Inflammatory macrophage (primary cell): ENCODE results near the gene PTPRE.
A peak's percentile ranks its signal among the peaks of the same experiment; 100 is the strongest.

ENCODE experiments used
- DNase-seq, 2 donors: peaks; one replicate each; pipeline ENCODE4 v3.0.0-alpha.2; 2020 to 2022

PTPRE gene

DNA sequence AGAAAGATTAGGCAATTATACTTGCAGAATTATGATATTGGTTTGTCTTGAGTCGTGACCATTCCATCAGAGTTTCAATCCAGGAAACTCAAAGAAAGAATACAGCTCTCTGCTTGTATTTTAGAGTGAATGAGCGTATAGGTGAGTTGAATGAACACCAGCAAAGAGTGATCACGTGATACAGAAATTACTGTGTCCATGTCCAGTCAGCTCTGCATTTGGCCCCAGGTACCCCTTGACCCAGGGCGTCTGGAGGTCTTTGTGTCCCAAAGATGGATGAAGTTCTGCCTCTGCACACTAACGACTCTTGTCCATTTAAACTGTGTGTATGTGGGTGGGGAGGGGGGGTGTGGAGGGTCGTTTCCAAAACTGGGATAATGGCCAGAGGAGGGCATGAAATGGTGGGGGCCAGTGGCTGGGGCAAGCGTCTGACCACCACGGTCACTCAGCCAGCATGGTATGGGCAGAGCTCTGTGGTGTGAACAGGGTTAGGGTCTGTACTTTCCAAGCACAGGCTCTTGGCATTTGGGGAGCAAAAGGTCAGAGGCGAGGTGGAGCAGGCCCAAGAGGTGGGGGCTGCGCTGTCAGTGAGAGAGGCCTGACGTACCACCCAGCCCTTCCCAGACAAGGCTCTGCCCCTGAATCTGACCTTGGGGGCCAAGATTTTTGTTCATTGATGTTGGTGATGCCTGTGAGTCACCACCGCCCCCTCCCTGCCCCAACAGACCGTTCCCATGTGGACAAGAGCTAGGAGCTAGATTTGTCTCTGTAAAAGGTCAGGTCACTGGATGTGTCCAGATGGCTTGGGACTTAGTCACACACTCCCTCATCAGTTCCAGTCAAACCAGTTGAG, 1.4 kb downstream of the PTPRE start:
- DNase-seq = peak; percentile 78 to 91

DNA sequence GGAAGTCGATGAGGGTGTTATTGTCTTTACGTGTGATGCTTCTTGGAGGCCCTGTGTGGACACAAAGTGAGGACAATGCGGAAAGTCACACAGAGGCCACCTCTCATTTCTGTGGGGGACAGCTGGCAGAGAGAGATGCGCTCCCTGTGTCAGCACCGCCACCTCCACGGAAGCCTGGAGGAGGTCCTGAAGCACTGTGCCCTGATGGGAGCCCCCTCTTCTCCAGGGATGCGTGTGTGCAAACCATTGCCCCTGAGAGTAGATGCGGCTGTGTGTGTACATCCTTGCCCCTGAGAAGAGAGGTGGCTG, 2.0 kb downstream of the PTPRE start:
- DNase-seq = no peak

DNA sequence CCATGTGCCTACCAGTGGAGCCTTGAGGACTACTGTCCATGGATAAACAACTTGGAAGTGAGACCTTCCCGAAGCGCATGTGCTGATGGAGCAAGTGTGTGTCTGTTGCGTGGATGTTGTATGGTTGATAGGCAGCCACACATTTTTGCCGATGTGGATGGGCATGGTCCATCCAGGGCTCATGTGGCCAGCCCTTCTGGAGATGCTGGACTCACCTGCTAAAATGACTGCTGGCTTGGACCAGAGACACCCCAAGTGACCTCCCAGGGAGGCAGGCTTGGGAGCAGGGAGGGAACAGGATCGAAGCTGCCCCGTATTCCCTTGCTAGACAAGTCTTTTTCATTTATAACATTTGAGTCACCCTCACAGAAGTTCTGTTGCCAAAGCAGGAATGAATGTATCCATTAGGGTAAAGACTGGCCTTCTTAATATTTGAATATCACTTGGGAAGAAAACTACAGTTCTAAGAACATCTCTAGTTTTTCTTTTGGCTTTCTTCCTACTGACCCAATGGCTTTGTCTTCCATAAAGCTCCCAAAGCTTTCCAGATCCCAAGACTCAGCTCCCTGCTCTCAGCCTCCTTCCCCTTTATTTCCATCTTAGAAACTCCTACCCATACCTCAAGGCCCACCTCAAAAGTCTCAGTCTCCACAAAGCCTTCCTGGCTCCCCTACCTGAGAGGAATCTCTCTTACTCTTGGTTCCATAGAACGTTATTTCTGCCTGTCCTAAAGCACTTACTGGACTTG, 3.0 kb downstream of the PTPRE start:
- DNase-seq = no peak

DNA sequence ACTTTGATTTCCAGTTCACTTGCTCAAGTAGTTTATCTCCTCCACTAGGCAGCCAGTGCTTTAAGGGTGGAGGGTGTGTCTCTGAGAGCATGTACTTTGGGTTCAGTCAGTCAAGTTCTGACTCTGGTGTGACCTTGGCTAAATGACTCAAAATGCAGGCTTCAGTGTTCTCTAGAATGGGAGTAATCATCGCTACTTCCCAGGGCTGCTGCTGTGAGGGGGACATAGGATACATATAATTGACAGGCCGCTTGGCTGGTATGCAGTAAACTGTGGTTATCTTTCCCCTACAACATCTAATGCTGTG, 3.5 kb downstream of the PTPRE start:
- DNase-seq = no peak

DNA sequence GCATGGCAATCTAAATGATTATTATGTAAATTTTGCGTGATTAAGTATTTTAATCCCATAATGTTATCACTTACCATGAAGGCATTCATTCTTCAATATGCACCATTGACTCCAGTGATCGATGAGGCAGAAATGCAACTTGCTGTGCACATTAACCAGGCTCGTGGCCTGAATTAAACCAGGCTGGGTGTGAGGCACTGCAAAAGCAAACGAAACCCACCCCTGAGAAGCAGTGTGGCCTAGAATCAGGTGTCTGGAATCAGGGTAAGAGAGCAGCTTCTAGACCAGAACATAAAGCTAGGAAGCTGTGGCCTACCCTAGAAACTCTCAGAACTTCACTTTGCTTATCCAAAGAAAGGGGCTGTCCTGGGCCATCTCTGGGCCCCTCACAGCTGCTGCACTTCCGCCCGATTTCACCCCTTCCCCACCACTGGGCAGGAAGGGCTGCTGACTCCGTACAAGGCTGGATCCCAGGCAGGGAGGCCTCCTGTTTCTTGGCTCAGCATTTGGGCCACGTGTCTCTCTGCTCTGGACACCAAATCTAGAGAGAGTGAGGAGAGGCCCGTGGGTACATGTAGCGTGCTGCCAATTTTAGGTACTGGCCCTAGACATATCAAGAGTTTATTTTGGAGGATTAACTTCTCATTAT, 4.4 kb downstream of the PTPRE start:
- no peak for DNase-seq

DNA sequence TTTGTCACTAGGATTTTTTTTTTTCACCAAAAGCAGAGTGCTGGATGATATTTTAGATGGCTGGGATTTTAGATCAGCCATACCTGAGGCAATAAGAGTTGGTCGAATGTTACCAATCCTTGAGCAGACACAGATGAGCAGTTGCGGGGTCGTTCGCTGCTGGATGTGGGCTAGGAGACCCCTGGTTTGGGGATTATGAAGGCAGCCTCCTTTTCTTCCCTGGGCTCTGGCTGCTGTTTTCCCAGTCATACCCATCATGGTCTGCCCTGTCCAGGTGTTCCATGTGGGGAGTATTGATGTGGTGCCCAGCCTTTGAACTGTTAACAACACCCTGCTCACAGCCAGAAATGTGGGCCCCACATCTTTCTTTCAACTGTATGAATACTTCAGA, 5.0 kb downstream of the PTPRE start:
- no peak for DNase-seq

DNA sequence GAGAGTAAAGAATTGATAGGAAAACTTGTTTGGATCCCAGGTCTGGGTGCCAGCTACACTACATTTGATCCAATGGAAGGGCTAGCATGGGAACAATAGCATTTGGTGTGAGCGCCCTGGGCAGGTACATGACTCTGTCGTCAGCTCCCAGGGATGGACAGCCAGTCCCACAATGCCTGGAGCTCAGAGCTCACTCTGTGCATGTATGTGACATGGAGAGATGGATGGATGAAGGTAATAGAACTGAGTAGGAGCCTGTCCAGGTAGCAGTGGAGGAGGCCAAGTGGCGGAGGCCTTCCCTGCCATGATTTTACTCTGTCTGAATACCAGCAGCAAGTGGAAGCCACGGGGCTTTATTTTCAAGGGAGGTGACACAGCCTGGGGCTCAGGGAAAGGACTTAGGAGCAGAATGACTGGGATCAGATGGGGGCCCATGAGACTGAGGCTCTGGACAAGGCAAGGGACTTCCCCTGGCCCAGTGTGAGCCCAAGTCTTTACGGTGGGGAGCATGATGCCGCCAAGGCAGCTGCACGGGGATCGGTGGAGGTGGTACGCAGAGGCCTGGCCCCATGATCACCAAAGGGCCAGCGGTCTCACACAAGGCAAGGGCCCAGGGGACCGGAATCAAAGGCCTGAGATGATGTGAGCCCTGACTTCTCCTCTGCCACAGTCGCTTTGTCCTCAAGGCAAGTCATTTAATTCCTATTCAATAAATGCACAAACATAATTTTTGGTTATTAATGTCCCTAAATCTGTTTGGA, 5.9 kb downstream of the PTPRE start:
- DNase-seq = no peak

DNA sequence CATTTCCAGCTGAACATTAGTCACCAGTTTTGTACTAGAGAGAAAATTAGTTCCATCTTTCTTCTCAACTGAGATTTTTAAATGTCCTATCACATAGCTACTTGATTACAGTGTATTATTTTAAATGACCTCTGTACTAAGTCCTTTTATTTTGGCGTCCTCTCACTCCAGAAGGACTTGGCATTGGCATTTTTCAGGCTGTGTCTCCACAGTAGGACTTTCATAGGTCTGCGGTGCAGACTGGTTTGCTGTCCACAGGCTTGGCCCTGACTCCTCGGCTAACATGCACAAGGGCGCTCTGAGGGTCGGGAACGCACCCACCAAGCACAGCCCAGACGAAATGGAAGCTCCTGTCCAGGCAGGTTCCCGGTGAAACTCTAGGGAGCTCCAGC, 6.5 kb downstream of the PTPRE start:
- DNase-seq = no peak

DNA sequence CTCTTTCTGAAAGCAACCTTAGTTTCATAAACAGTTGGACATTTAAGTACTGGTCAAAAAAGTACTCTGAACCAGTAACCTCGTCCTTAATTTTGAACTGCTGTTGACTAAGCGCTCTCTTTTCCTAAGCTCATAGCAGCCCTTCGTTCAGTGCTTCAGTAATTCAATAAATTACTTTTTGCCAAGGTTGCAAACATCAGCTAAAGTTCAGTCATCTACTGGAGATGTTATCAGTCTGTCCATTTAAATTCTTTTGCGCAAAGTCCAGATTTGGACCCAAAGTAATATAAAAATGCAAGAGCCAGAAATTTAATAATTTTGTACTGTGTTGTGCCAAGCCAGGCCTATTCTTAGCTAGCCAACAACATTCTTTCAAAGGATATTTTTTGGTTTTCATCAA, 8.4 kb downstream of the PTPRE start:
- DNase-seq = no peak

DNA sequence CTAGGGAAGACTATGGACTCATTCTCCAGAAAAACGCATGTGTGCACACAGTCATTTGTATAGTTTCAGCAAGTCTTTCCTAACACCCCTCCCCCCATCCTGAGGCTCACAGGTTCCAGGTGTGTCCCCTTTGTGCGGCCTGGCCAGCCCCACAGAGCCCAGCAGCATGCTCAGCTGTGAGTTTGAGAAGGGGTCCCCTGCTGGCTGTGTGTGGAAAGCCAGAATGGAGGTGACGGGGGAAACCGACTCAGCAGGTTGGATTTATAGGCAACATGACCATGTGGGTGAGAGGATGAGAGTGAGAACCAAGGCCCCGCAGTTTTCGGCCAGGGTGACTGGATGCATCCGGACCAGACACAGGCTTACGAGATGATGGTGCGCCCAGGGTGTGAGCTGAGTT, 9.9 kb downstream of the PTPRE start:
- no peak for DNase-seq

DNA sequence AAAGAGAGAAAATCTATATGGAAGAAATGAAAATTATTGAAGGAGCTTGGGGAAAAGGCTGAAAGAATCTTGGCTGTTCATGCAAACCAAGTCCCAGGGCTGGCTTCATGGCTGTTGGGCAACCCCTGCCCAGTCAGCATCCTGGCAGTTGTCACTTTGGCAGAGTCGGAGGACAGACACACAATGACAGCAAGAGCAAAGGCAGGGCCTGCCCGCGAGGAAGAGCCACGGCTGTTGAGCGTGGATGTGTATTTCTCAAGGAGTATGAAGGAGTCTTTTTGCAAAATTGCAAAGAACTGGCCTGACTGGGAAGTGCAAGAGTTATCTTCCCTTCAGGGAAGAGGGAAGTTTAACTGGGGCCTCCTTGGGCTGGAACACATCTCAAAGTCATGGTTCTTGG, 11.7 kb downstream of the PTPRE start:
- peak; percentile 89 to 95 for DNase-seq

DNA sequence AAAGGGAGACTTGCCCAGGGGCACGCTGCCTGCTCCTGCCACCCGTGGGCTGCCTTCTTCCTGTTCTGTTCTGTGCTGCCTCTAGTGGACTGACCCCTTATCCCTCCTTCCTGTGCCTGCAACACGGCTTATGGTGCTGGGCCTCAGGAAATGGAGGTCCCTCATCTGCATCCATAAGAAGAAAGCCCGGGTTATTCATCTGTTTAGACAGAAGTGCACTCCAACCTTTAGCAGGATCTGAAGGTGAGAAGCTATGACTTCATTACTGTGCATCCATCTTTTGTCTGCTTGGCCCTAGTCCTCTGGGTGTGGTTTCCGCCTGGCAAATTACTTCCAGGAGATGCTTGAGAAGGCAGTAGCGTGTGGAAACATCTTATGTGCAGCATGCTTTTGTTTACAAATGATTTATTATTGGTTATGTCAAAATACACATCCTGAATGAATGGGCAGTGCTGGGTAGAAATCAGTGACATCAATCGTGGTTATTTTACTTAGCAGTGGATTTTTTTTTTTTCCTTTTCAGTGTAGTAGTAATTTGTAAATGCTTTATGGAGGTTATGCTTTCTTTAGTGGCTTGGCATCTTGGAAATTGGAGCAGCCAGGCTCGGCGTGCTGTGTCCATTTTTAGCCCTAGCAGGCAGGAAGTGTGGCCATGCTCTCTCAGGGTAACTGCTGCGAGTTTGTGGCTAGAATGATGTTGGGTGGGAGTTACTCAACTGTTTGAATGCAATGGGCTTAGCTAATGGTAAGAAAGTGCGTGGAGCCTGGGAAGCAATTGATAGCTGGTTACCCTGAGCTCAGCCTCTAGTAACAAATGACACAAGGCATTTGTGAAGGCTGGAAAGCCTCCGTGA, 12.7 kb downstream of the PTPRE start:
- DNase-seq = peak; percentile 79 to 86

DNA sequence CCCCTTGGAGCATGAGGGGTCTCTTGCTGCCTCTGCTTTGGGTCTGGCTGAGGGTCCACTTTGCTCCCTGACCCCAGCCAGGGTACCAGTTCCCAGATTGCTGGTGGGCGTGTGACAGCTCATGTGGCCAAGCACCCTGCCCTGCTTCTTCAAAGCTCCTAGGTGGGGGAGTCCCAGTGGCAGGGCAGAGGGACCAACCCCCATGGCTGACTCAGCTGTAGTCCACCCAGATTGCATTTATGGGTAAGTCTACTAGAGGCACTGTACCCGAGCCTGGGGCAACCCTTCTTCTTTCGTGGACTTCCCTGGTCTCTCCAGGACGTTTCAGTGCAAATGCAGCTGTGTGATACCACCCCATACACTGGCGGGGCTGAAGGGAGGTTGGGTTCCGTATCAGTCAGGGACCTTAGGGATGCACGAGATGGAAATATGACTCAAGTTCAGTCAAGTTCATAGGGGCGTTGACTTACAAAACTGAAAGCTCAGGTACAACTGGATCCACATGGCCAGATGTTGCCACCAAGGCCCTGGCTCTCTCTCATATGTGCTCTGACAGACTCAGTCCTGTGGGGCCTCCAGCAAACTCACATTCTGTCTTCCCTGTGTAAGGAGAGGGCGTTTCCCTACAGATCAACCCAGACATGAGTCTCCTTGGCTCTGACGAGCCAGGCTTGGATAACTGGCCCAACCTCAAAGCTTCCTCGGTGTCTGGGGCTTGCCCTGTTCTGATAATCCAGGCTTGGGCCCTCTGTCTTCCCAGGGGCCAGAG, 13.6 kb downstream of the PTPRE start:
- DNase-seq = peak; percentile 47 to 75

DNA sequence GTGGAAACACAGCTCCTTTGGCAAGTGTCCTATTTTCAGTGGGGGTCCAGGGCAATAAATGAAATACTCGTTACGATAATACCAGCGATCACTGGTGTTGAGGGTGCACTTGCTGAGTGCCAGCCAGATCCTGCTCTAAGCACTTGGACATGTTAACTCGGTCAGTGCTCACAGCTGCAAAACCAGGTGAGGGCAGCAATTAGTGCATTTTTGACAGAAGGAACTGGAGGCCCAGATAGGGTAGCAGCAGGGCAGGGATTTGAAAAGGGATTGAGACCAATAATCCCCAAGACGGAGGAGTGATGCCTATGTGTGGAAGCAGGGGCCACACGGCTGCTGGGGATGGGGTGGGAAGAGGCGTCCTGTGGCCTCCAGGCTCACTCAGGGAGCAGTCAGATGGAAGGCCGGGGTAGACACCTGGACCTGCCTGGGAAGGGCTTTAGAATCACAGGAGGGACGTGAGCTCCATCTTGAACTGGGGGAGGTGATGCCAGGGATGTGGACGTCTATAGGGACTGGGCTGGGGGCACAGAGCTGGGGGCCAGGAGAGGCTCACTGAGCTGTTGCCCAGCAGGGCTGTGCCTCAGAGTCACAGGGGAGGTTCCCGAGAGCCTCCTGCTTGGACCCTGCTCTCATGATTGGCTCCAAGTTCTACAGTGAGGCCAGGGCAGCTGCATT, 14.3 kb downstream of the PTPRE start:
- DNase-seq = no peak

DNA sequence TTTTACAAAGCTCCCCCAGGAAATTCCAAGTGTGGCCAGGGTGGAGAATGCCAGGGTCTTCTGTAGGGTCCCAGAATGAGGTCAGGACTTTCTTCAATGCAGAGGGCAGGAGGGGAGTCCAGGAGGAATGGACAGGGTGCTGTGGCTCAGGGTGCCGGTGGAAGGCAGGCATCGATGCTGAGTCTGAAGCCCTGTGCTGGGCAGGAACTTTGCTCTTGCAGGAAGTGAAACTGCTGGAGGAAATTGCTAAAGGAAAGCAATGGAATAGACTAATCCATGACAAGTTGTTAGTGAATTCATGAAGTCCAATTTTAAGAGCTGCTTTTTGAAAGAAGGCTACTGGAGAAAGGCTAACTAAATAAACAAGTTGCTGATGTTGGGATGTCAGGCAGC, 14.8 kb downstream of the PTPRE start:
- peak; percentile 75 to 81 for DNase-seq

DNA sequence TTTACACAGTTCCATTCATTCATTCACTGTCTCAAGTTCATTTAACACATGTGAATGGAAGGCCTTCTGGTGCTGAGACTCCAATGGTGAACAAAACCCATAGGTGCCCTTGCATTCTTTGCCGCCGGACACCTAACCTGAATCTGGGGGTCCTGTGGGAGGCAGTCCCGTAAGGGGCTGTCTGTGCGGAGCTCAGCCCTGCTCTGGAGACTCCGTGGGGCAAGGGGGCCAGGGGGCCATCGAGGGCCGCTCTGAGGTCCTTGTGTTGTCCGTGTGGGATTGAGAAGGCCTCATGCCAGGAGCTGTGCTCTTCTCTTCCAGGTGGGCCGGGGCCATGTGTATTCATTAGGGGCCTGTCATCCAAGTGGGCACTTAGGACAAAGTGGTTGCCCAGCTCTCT, 15.3 kb downstream of the PTPRE start:
- no peak for DNase-seq

DNA sequence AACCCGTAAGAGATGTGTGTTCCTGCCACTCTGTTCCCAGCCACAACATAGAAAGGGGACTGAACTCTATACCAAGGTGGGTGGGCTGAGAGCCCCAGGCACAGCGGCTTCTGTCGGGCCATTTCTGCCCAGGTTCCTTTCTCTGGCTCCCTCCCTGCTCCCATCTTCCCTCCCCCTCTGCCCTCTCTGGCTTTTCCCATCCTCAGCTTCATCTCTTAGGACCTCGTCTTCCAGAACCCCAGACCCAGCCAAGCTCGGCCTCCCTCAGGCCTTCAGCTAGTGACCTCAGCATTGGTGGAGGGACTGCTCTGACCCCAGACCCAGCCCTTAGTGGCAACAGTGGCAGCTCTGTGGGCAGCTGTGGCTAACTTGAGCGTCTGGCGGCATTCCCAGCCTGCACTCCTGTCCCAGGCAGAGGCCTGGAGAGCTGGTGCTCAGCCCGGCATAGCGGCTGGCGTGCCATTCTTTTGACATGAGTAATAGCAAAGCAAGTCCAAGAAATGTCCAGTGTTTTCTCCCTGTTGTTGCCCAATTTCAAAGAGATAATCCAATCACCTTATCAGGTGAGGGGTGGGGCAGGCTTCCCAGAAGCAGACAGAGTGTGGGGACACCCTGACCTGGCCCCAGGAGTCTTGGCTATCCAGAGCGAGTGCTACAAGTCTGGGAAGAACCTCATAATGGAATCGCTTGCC, 15.9 kb downstream of the PTPRE start:
- no peak for DNase-seq

DNA sequence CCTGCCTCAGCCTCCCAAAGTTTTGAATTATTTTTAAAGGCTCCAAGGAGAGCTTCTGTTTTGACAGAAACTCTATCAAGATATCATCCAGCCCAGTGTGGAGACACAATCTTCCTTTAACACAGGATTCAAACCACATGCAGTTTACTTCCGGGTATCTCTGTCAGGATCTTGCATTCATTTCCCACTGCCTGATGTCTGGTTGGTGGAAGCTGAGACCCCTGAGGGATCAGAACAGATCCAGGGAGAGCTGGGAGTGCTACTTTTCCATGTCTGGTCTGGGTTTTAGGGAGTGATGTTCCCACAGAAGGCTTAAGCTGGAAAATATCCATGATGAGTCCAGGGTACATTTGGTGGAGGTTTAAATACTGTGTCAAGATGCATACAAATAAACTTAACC, 16.7 kb downstream of the PTPRE start:
- no peak for DNase-seq

DNA sequence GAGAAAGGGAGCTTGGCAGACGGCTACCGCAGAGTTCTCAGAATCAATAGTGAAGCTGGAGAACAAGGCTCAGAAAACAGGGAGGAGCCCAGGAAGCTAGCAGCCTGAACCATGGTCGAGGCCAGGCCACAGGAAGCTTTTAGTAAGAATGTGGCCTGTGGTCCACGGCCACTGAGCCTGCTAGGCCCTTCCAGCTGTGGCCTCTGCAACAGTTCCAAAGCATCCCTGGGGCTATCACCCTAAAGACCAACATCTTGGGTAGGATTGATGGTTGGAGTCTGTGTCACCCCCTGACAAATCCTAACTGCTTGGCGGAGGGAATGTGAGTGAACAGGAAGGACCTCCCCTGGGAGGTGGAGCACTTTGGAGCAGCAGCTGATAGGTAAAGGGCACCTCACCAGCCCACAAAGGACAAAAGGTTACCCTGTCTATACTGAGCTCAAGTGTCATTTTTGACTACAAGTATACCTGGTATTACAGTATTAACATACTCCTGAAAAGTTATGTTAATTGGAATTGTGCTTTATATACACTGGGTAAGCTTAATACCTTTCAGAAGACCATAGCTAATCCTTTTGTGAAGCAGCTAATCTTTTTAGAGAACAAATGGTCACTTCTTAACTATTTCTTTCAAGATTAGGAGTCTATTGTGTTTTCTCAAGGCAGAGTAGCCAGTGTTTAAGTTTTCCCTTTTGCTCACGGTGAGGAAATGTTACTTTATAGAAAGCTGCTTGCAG, 18.7 kb downstream of the PTPRE start:
- no peak for DNase-seq

DNA sequence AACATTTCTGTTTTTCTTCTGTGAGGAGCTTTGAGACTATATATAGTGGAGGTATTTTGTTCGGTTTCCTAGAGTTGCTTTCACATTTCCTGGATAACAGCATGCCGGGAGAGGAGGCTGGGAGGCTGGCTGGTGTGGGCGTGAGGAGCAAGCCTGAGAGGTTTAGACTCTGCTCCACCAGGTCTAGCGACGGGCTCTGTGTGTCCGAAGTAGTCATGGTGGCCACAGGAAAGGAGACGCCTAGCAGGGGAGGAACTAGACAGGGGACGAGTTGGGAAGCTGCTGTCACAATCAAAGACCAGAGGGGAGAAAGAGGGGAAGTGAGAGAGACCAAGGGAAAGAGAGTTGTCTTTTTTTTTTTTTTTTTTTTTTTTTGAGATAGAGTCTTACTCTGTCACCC, 19.6 kb downstream of the PTPRE start:
- DNase-seq = peak; percentile 78 to 87
